Mesenteric fat pad (tissue), 1 donor: ENCODE data around the gene INPP5A. TPM values are rescaled to one million over a fixed set of nuclear protein-coding genes. Genes with fewer than 3 reads are reported as not detected.
"Not testable (repeated sequence)": the region's sequence is repeated elsewhere in the genome, so short reads cannot be mapped to it uniquely, and the experiment has no call there.

Source experiments
- DNase-seq: peaks from one replicate; pipeline ENCODE4 v3.0.0-alpha.2; 2020; ENCODE audit warnings: low spot score
- total RNA-seq: library from RNA; stranded (reverse); fragmentation: NEBNext Ultra II Directional; extraction: Animal tissue kit (Norgen Biotek cat#: 25700); gene quantifications from one replicate; pipeline ENCODE4 v1.2.1, GENCODE V29; 2021
- donor health status: DM: yes; HTN: yes; CAD: no.

The INPP5A gene
- total RNA-seq, 1 donor from 2014 or later = 30.5 TPM

- DNase-seq = not testable (repeated sequence)
These were observed 235.2 kb downstream of the INPP5A start for GRCh38 chr10:132772816-132773215.

- no peak for DNase-seq
These were observed 236.8 kb downstream of the INPP5A start for GRCh38 chr10:132774181-132774901.

- no peak for DNase-seq
These were observed 237.6 kb downstream of the INPP5A start for GRCh38 chr10:132774902-132775863.

- no peak for DNase-seq
These were observed 238.6 kb downstream of the INPP5A start for GRCh38 chr10:132776186-132776585.

- DNase-seq = no peak
These were observed 239.2 kb downstream of the INPP5A start for GRCh38 chr10:132776821-132777220.

GRCh38 chr10:132777441-132777840 is 239.9 kb downstream of the INPP5A start:
- no peak for DNase-seq

GRCh38 chr10:132779549-132780294 is 242.1 kb downstream of the INPP5A start:
- DNase-seq = no peak

GRCh38 chr10:132780356-132780755 is 242.8 kb downstream of the INPP5A start:
- DNase-seq = no peak

- DNase-seq = no peak
These were observed 244.0 kb downstream of the INPP5A start for GRCh38 chr10:132781556-132781955.

GRCh38 chr10:132783165-132783939 is 245.8 kb downstream of the INPP5A start:
- no peak for DNase-seq

- DNase-seq = no peak
These were observed 246.6 kb downstream of the INPP5A start for GRCh38 chr10:132783940-132784865.

GRCh38 chr10:132784866-132785722 is 247.5 kb downstream of the INPP5A start:
- DNase-seq = no peak

GRCh38 chr10:132785723-132786475 is 248.3 kb downstream of the INPP5A start, which contains the start of gene NKX6-2:
TSS of gene NKX6-2 (minus strand) at chr10:132786147. CDS start at chr10:132785948, 199 bp downstream.
- no peak for DNase-seq

GRCh38 chr10:132786476-132786883 is 248.9 kb downstream of the INPP5A start:
- DNase-seq = no peak

GRCh38 chr10:132786884-132787494 is 249.4 kb downstream of the INPP5A start:
- no peak for DNase-seq

- no peak for DNase-seq
These were observed 250.1 kb downstream of the INPP5A start for GRCh38 chr10:132787495-132788179.
